Stimulated activated CD4-positive, alpha-beta T cell treated with anti-CD3 and anti-CD28 coated beads, Interleukin-2, amount 100 ng/mL, for 48 hours (primary cell): ENCODE measurements around the gene MCM10.
"Not testable (repeated sequence)": the region's sequence is repeated elsewhere in the genome, so short reads cannot be mapped to it uniquely, and the experiment has no call there.

Source experiments
- DNase-seq, 2 donors: peaks; one replicate each; pipeline ENCODE4 v3.0.0-alpha.2; 2020

The MCM10 gene

DNA sequence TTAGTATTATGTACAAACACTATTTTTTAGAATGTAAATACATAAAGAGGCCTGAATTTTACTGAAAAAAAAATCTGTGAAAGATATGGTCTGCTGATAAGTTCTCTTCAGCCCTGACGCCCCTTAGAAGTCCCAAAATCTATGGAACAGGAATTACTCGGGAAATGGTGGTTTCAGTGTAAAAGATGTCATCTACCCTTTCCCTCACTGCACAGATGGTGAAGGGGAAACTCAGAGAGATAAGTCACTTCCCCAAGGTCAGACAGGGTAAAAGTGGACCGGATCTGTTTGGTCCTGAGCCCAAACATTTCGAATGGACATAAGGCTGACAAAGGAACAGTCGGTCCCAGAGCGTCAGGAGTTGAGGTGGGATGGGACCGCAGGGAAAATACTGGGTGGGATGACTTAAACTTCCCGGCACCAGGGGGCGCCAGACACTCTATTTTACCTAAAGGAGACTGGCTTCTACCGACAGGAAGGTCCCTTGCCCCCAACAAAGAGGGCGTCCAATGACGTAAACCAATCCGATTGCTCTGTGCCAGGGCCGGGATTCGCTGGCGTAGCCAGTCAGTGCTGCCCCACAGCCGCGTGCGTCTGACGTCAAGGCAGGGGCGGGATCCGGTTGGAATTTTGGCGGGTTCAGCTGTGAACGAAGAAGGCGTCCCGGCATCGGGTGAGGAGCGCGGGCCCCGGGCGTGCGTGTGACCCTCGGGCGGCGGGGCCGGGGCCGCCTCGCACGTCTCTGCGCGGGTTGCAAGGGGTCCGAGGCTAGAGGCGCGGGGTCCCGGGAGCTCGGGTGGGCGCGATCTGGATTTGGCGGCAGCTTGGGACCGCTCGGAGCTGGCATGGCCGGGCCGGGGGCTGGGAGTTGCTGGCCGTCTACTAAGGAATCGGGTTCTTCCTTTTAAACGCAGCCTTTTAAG is at the start of gene MCM10:
MCM10 (plus strand) TSS at position 625 of the 923 bp plus-strand sequence. CDS start 2,645 bp downstream, outside the sequence.
- DNase-seq = peak; percentile 96 to 98

DNA sequence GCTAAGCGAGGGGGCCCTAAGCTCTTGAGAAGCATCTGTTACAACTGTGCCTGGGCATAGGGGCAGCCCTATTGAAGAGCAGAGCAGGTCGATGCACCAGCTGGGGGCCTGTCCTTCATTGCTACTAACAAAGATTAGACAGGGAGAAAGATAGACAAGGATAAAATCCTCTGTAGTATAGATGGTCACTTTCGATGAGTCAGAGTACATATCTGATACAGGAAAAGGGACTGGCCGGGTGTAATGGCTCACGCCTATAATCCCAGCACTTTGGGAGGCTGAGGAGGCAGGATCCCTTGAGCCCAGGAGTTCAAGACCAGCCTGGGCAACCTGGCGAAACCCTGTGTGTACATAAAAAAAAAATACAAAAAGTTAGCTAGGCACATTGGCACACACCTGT is 47.8 kb upstream of the MCM10 start:
- no peak for DNase-seq

DNA sequence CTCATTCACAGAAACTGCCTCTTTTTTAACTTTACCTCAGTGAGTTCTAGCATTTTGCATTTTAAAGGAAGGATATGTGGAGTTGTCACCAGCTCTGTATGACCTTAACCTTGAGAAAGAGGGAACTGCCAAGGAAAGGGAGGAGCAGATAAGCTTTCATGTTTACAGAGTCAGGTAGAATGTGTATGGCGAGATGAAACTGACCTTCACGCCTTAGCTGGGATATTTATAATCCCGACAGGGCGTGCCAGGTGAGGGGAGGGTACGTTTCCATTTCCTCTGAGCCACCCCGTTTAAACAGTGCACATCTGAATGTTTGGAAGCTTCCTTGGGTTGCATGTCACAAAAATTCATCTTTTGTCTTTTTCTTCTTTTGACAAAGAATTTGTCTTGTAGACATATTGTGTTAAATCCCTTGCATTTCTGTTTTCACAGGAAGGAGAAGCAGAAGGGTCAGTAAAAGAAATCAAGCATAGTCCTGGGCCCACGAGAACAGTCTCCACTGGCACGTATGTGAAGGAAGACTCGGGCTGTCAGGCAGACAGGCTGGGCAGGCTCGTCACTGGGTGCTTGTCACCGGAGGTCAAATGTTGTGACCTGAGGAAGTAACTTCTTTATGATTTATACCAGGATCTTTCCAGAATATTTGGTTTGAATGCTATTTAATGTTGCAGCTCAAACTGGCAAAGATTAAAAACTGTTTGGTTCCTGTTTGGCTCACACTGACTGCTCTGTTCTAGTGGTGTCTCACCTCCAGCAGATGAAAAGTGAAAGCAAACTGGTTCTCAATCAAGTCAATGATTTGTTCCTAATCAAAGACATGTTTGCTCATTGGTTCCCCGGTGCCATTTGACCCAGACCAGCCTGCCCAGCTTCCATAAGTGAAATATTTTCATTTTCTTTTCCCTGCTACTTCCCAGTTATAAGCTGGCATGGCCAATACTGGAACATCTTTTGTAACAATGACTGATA is 45.2 kb upstream of the MCM10 start:
- no peak for DNase-seq

DNA sequence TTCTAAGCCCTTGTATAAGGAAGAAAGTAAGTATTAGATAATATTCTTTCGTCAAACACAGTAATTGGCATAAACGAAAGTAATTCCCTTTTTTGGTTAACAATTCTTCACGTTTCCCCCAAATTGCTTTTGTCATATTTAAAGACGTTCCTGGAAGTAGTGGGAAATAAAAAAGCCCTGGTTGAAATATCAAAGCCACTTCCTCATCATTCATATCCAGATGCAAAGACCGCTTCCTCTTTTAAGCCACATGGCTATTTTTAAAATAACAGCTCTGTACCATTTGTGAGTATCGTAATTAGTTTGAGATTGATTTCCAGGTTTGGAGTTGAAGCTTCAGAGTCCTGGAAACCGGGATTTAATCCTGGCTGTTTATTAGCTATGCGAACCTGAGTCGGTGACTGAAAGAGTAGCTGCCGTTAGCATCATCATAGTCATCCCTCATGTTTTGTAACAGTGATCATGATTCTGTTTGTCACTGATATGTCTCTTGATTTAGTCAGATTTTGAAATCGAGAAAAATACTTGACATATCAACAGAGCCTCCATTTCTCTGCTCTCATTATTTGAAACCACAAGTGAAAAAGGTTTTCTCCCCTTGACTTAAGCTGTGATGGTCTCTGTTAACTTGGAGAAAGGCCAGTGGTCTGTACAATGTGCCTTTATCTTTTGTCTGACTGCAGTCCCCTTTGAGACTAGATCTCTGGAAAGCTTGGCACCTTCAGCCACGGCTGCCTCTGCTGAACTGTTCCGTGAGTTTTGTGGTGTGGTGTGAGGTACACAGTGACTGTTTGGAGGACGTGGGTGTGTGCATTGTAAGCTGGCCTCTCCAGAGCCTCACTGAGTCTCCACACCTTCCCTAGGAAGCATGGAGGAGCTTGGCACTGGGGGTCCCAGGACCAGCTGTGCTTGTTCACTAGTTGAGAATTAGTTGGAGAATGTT is 43.2 kb upstream of the MCM10 start:
- DNase-seq = no peak

DNA sequence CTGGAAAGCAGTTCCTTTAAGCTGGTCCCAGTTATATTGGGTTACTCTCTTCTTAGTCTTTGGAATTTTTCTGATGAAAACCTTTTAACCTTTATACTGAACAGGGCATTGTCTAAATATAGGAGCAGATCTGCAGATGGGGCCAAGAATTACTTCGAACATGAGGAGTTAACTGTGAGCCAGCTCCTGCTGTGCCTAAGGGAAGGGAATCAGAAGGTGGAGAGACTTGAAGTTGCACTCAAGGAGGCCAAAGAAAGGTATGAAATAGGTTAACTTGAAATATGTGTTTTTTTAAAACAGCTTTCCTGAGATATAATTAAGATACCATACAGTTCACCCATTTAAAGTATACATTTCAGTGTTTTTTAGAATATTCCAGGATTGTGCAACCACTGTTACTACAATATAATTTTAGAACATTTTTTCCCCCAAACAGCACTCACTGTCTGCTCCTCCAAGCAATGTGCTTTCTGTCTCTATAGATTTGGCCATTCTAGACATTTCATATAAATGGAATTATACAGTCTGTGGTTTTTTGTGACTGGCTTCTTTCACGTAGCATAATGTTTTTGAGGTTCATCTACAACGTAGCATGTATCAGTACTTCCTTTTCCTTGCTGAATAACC is 42.5 kb upstream of the MCM10 start:
- no peak for DNase-seq

DNA sequence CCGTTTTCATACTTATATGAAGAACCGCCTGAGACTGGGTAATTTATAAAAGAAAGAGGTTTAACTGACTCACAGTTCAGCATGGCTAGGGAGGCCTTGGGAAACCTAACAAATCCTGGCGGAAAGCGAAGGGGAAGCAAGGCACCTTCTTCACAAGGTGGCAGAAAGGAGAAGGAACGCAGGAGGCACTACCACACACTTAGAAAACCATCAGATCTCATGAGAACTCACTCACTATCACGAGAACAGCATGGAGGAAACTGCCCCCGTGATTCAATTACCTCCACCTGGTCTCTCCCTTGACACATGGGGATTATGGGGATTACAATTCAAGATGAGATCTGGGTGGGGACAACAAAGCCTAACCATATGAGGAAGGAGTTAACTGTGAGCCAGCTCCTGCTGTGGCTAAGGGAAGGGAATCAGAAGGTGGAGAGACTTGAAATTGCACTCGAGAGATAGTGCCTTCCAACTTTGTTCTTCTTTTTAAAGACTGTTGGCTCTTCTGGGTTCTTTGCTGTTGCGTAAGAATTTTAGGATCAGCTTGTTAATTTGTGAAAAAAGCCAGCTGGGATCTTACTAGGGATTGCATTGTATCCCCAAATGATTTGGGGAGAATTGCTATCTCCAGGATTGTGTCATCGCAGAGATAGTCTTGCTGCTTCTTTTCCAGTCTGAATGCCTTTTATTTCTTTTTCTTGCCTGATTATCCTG is 40.4 kb upstream of the MCM10 start:
- DNase-seq = no peak

DNA sequence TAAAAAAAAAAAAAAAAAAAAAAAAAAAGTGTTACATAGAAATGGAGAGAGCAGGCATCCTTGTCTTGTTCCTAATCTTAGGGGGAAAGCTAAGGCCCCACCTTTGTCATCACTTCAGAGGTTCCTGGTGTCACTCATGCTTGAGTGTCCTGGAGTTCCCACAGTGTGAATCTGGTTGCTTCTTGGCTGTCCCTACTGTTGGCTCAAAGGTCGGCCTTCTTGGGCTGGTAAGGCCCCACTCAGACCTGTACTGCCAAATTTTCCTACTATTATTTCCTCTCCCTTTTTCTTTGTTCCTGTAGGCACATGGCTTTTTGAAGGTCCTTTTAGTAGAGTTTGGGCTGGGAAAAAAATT is 39.9 kb upstream of the MCM10 start:
- DNase-seq = no peak

DNA sequence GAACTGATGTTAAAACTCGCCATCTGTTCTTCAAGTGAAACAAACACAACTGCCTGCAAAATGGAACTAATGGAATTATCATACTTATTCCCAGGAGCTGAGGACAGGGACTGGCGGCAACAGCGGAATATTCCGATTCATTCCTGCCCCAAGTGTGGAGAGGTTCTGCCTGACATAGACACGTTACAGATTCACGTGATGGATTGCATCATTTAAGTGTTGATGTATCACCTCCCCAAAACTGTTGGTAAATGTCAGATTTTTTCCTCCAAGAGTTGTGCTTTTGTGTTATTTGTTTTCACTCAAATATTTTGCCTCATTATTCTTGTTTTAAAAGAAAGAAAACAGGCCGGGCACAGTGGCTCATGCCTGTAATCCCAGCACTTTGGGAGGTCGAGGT is 24.7 kb upstream of the MCM10 start:
- DNase-seq = no peak

DNA sequence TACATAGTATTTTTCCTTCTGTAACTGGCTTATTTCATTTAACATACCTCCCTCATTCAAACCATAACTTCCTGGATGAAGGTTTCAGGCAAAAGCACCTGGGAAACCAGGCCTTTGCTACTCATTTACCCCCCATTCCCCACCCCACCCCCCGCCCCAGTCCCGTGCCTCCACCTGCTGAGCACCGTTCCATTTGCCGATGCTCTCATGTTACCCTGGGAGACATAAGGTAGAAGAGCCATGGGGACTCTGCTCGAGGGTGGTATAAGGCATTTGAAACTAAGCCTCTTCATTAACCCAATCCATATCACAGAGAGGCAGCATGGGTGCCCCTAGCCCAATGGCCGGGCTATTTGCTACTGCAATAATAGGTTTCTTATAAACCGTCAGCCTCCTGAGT is 22.2 kb upstream of the MCM10 start:
- DNase-seq = no peak

DNA sequence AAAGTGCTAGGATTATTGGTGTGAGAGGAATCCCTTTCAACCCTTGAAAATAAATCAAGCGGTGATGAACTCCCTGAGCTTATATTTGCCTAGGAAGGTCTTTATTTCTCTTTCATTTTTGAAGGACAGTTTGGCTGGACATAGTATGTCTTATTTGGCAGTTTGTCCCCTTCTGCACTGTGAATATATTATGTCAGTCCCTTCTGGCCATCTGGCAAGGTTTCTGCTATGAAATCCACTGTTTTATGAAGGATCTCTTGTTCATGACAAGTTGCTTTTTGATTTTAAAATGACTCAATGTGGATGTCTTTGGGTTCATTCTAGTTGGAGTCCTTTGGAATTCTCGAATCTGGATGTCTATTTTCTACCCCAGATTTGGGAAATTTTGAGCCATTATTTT is 21.7 kb upstream of the MCM10 start:
- DNase-seq = no peak

DNA sequence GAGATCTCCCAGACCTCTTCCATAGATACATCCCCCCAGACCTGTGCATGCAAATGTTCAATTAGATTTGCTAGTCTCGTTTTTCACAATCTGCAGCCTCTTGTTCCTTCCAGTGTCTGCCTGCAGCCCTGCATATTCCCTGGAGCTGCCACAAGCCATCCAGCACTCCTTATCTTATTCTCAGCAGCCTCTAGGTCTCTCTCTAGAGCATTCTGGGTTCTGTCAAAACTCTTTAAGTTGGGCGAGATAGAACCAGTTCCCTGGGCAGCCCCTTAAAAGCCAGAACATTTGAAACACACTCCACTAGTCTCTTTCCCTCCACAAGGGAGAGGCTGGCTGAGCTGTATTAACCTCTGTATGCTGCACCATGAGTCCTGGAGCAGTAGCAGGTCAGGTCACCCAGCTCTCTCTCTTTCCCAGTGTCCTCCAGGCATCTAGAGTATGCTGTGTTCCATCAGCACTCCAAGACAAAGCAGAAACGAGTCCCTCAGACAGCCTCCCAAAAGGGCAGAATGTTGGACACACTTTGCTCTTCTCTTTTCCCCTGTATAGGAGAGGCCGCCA is 20.6 kb upstream of the MCM10 start:
- no peak for DNase-seq

DNA sequence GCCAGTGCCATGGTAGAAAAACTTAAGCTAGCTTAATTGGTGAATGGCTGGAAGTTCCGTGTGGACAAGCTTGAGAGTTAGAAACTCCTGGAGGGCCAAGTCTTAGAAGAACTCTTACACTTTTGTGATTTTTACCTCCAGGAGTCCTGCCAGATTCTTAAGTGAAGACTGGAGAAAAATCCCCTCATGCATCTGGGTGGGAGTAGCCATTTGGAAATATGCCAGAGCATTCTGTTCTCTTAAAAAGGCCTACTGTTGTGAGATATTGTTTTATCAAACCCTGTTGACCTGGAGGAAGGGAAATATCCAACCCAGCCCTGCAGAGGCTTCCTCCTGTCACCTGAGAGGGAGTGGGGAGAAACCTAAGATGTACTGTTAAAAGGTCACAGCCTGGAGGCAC is 17.6 kb upstream of the MCM10 start:
- DNase-seq = no peak

DNA sequence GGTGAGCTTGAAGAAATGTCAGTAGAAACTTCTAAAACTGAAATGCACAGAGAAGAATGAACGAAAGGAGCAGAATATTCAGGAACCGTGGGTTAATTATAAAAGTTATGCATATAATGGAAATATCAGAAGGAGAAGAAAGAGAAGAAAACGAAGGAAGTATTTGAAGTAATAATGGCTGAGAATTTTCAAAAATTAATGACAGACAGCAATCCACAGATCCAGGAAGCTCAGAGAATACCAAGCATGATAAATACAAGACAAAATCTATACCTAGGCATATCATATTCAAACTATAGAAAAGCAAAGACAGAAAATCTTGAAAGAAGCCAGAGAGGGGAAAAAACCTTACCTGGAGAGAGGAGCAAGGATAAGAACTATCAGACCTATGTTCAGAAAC is 16.5 kb upstream of the MCM10 start:
- DNase-seq = no peak

DNA sequence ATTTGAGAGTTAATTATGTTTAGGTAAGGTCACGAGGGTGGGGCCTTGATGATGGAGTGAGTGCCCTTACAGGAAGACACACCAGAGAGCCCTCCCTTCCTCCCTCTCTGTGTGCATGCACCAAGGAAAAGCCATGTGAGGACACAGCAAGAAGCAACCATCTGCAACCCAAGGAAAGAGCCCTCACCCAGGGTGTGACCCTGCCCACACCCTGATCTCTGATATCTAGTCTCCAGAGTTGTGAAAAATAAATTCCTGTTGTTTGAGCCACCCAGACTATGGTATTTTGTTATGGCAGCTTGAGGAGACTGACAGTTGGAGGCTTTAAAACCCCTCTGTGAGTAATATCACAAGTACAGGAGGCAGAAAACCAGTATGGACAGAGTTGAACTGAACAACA is 15.0 kb upstream of the MCM10 start:
- no peak for DNase-seq

DNA sequence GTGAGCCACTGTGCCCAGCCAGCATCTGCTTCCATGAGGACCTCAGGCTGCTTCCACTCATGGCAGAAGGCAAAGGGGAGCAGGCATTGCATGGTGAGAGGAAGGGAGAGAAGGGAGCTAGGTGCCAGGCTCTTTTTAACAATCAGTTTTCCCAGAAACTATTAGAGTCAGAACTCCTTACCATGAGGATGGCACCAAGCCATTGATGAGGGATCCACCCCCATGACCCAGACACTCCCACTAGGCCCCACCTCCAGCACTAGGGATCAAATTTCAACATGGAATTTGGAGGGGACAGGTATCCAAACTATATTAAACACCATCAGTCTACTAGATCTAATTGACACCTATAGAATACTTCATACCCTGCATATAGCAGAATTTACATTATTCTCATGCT is 14.2 kb upstream of the MCM10 start:
- no peak for DNase-seq

DNA sequence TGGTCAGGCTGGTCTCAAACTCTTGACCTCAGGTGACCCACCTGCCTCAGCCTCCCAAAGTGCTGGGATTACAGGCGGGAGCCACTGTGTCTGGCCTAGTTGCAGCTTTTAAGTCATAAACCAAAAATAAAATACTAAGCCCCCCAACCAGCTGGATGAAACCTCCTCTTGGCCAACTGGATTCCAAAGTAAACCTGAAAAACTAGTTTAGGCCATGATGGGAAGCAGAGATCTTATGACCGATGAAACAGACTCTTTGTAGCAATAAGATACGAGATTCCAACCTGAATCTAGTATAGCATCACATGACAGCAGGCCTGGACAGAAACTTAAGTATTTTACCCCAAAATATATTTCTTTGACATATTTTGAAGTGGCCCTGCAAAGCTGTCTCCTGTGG is 9.1 kb upstream of the MCM10 start:
- no peak for DNase-seq

DNA sequence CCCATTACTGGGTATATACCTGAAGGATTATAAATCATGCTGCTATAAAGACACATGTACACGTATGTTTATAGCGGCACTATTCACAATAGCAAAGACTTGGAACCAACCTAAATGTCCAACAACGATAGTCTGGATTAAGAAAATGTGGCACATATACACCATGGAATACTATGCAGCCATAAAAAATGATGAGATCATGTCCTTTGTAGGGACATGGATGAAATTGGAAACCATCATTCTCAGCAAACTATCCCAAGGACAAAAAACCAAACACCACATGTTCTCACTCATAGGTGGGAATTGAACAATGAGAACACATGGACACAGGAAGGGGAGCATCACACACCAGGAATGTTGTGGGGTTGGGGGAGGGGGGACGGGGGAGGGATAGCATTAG is 5.5 kb upstream of the MCM10 start:
- not testable (repeated sequence) for DNase-seq

DNA sequence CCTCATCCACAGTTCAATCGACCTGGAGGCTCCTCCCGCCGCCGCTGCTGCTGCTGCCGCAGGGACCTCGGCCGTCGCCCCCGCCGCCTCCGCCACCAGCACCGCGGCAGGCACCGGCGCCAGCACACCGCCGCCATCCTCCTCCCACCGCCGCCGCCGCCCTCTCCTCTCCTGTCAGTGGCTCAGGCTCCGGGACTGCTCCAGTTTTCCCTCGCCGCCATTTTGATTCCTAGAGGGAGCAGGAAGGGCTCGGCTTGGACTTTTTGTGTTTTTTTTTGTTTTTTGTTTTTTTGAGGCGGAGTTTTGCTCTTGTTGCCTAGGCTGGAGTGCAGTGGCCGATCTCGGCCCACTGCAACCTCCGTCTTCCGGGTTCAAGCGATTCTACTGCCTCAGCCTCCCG is 3.0 kb upstream of the MCM10 start:
- DNase-seq = peak in 1 of 2 donors; percentile 27

DNA sequence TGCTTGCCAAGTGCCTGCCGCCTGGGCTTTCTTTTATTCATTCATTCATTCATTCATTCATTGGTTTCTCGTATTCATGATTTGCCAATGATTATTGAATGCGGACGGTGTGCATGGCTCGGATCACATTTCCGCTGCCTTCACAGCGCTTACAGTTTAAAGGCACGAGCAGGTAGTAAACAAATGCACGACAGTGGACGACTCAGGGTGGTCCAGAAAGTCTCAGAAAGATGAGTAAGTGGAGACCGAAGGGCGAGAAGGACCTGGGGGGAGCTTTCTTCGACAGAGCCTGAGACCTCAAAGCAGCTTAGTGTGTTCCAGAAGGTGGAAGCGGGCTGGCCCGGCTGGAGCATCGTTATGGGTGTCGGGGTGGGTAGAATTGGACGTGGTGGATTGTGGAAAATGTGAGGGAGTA is 506 bp downstream of the MCM10 start:
- DNase-seq = peak in 1 of 2 donors; percentile 12

DNA sequence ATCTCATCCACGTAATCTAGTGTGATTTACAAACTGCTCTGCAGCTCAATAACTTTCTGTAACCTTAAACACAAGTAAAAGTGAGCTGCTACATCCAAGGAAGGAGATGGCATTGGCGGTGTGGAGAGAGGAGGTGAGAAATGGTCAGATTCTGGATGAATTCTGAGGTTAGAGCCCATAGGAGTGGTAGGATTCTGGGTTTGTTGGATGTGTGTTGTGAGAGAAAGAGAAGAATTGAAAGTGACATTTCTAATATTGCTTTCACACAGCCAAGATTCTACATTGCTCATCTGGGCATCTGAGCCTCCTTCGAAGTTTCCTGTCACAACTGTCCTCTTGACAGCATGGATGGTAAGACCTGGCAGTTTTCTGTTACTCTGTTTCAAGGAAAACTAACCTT is 2.5 kb downstream of the MCM10 start:
- no peak for DNase-seq

DNA sequence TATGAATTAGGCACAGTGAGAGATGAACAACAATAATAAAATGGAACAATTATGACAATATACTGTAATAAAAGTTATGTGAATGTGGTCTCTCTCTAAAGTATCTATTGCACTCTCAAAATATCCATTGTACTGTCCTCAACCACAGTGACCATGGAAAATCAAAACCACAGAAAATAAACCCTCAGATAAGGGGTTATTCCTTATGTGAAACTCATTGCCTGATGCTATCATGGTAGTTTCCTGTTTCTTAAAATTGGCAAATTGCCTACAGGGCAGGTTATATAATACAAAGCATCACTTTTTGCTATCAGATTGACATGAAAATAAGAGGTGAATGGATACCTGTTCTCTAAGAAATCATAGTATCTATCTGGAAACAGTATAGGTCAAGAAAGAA is 3.8 kb downstream of the MCM10 start:
- DNase-seq = no peak
